ENCODE measurements around the gene ADPRHL1.

DNA sequence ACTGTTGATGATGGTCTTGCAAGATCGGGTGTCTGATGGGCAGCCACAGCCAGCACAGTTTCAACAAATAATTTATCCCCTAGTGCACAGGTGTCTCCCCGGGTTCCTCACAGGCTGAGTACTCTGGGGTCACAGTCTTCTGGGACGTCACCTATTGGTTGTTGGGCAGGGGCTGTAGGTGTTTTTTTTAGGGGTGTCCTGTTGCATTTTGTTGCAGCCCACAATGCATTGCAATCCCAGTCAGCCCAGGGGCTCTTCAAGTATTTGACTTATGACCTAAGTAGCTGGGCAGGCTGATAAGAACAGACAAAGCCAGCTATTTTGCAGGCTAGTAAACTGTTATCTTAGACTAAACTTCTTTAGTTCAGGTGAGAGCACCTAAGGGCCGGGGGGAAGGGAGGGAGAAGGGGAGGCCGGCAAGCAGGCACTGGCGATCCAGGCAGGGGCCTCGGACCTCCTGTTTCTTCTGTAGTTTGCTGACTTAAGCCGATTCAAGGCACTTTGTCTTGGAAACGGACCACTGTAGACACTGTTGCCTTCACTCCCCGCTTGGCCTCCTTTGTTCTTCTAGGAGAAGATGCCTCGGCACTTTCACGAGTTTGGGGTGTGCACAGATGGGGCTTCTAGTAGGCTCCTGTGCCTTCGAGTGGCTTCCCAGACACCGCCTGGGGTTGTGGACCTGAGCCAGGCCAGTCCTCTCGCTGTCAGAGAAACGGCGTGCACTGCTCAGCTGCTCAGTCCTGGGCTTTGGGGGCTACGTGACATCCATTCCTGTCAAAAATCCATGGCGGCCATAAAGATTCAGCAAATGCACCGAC is 55.5 kb downstream of the ADPRHL1 start:
- TF ChIP-seq, protein P1, sequence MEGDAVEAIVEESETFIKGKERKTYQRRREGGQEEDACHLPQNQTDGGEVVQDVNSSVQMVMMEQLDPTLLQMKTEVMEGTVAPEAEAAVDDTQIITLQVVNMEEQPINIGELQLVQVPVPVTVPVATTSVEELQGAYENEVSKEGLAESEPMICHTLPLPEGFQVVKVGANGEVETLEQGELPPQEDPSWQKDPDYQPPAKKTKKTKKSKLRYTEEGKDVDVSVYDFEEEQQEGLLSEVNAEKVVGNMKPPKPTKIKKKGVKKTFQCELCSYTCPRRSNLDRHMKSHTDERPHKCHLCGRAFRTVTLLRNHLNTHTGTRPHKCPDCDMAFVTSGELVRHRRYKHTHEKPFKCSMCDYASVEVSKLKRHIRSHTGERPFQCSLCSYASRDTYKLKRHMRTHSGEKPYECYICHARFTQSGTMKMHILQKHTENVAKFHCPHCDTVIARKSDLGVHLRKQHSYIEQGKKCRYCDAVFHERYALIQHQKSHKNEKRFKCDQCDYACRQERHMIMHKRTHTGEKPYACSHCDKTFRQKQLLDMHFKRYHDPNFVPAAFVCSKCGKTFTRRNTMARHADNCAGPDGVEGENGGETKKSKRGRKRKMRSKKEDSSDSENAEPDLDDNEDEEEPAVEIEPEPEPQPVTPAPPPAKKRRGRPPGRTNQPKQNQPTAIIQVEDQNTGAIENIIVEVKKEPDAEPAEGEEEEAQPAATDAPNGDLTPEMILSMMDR (conservative IDR thresholded peaks at IDR 0.05), result no peak
- TF ChIP-seq EZH2 (IDR thresholded peaks at IDR 0.05; ENCODE audit: low read depth), result no peak
